Subcutaneous adipose tissue (tissue), 4 donors: ENCODE measurements around the gene EPHA5. TPM values are rescaled to one million over a fixed set of nuclear protein-coding genes. Genes with fewer than 3 reads are reported as not detected.

Experiments used
- CTCF ChIP-seq: fragments of 450-650 bp; IDR thresholded peaks from one replicate; pipeline ENCODE4 v1.5.1; 2016; ENCODE audit warnings: low read depth, mild to moderate bottlenecking, control low read depth, antibody characterized with exemption, moderate library complexity
- total RNA-seq, 4 donors: library from RNA; depleted of rRNA; stranded (reverse); fragments of >200 nt; gene quantifications; one replicate each; pipeline ENCODE4 v1.1.0, GENCODE V29; 2016

The EPHA5 gene
- total RNA-seq, 4 donors from 2014 or later = 0.44 TPM; not detected in 3

GRCh38 chr4:65407483-65407882, 262.8 kb downstream of the EPHA5 start:
- no peak for TF ChIP-seq CTCF

GRCh38 chr4:65401083-65401482, 269.2 kb downstream of the EPHA5 start:
- no peak for TF ChIP-seq CTCF

GRCh38 chr4:65399084-65399483, 271.2 kb downstream of the EPHA5 start:
- no peak for TF ChIP-seq CTCF

GRCh38 chr4:65393078-65393477, 277.2 kb downstream of the EPHA5 start:
- TF ChIP-seq CTCF = no peak

GRCh38 chr4:65392488-65392887, 277.8 kb downstream of the EPHA5 start:
- TF ChIP-seq CTCF = no peak

- no peak for TF ChIP-seq CTCF
Observed at GRCh38 chr4:65391814-65392213, 278.5 kb downstream of the EPHA5 start.

GRCh38 chr4:65391382-65391781, 278.9 kb downstream of the EPHA5 start:
- no peak for TF ChIP-seq CTCF

GRCh38 chr4:65386927-65387326, 283.4 kb downstream of the EPHA5 start:
- TF ChIP-seq CTCF = no peak
